GM18870 (cell line): ENCODE results near the gene DNASE1L3.
"Not testable (repeated sequence)": the region's sequence is repeated elsewhere in the genome, so short reads cannot be mapped to it uniquely, and the experiment has no call there.

Experiments
- ATAC-seq: cut with Tn5 transposase; IDR thresholded peaks from one replicate; pipeline ENCODE4 v1.9.1; 2021; ENCODE audit warnings: moderate library complexity; ENCODE audit not compliant: unreplicated experiment

Gene DNASE1L3

GRCh38 chr3:58210761-58211460, at the start of gene DNASE1L3:
TSS of gene DNASE1L3 (minus strand) at chr3:58210972. CDS start at chr3:58210906, 66 bp downstream.
- ATAC-seq, result no peak

GRCh38 chr3:58260261-58260731, 49.5 kb upstream of the DNASE1L3 start:
- no peak for ATAC-seq

- no peak for ATAC-seq
These were observed 47.8 kb upstream of the DNASE1L3 start for GRCh38 chr3:58258392-58259055.

GRCh38 chr3:58256511-58256910, 45.7 kb upstream of the DNASE1L3 start:
- no peak for ATAC-seq

- ATAC-seq, result no peak
These were observed 45.3 kb upstream of the DNASE1L3 start for GRCh38 chr3:58256061-58256460.

GRCh38 chr3:58254144-58254543, 43.4 kb upstream of the DNASE1L3 start:
- no peak for ATAC-seq

GRCh38 chr3:58251631-58252035, 40.9 kb upstream of the DNASE1L3 start:
- ATAC-seq, result no peak

- no peak for ATAC-seq
These were observed 39.4 kb upstream of the DNASE1L3 start for GRCh38 chr3:58250093-58250707.

GRCh38 chr3:58249358-58250092, 38.8 kb upstream of the DNASE1L3 start:
- no peak for ATAC-seq

GRCh38 chr3:58246148-58247047, 35.6 kb upstream of the DNASE1L3 start:
- no peak for ATAC-seq

GRCh38 chr3:58243976-58244585, 33.3 kb upstream of the DNASE1L3 start:
- ATAC-seq, result no peak

- not testable (repeated sequence) for ATAC-seq
These were observed 32.1 kb upstream of the DNASE1L3 start for GRCh38 chr3:58242860-58243259.

- no peak for ATAC-seq
These were observed 31.6 kb upstream of the DNASE1L3 start for GRCh38 chr3:58242340-58242739.

- no peak for ATAC-seq
These were observed 30.7 kb upstream of the DNASE1L3 start for GRCh38 chr3:58241306-58242044.

GRCh38 chr3:58238830-58239229, 28.1 kb upstream of the DNASE1L3 start:
- no peak for ATAC-seq

GRCh38 chr3:58237941-58238681, 27.3 kb upstream of the DNASE1L3 start:
- peak; percentile 14 for ATAC-seq

- ATAC-seq, result peak; percentile 47
These were observed 26.6 kb upstream of the DNASE1L3 start, which contains the start of gene ABHD6 for GRCh38 chr3:58237238-58237940. TSS of gene ABHD6 (plus strand) at chr3:58237792. CDS start at chr3:58256587, 18,795 bp downstream.
